Measurements from ENCODE around the gene USP2. TPM values are rescaled to one million over a fixed set of nuclear protein-coding genes. Genes with fewer than 3 reads are reported as not detected.

Gene USP2
- total RNA-seq, 1 experiment from 2014 or later: 3.1 TPM

DNA sequence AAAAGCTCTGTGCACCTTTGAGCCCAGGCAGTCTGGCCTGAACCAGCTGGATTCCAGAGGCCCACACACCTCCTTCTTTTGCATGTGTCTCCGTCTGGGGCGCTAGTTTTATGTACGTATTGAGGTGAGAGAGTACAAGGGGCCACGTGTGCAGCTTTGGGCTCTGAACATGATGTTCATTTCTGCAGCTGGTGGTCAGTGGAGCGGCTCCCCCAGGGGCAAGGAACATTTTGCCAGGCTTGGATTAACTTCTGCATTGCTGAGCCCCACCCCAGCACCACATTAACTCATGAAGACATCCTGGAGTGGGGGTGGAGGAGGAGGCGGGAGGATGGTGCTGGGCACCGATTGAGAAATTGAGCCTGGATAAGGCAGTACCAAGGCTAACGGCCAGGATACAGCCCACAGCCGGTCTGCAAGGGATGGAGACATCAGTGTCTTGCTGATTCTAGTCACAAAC is 13.8 kb downstream of the USP2 start:
- peaks cover 3% of the 10 kb centered on the region; the same call in 1 of the 2 replicates for H3K27me3 ChIP-seq (ENCODE audit: control insufficient read depth, insufficient read depth, low read length)
- no TSS peak for BruUV-seq (replicated peaks)
- no peak overlapping the region for H3K4me3 ChIP-seq (ENCODE audit: low read depth in 2 of 2, low read length in 2 of 2)
- H3K36me3 ChIP-seq (ENCODE audit: control insufficient read depth, insufficient read depth, low read length): no peaks in the 10 kb centered on the region
- intact Hi-C loops (cut with micrococcal nuclease; ENCODE audit: unreplicated experiment): no loop called here
- CTCF ChIA-PET: interaction anchor here (0.5 kb wide), 1 partner anchor 92 kb away, joined by 3 read pairs; no protein-coding TSS in a partner anchor
- H3K4me1 ChIP-seq (ENCODE audit: control insufficient read depth, insufficient read depth, low read length): peaks cover 9% of the 10 kb centered on the region
- no peak overlapping the region for H3K27ac ChIP-seq (ENCODE audit: low read length)
- no peaks in the 10 kb centered on the region for H3K9me3 ChIP-seq (ENCODE audit: control insufficient read depth, insufficient read depth, low read depth, low read length)
- DNase-seq (ENCODE audit: low read depth, low spot score): no peak
- POLR2A ChIA-PET: no interaction called here
- in situ Hi-C loops (cut with HindIII; ENCODE audit: low pct_unique_long_range_greater_than_20kb, low sequenced_read_pairs): no loop called here
- no peak for ATAC-seq
- no peak for TF ChIP-seq TCF7L2 (IDR thresholded peaks at IDR 0.05; ENCODE audit: low read depth, low read length)
- TF ChIP-seq REST (IDR thresholded peaks at IDR 0.05; ENCODE audit: insufficient read depth in 1 of 2, low read depth in 2 of 2, low read length in 1 of 2): no peak
- no peak for TF ChIP-seq POLR2AphosphoS5 (IDR thresholded peaks at IDR 0.05; ENCODE audit: low read depth, low read length)
- TF ChIP-seq, protein P1, sequence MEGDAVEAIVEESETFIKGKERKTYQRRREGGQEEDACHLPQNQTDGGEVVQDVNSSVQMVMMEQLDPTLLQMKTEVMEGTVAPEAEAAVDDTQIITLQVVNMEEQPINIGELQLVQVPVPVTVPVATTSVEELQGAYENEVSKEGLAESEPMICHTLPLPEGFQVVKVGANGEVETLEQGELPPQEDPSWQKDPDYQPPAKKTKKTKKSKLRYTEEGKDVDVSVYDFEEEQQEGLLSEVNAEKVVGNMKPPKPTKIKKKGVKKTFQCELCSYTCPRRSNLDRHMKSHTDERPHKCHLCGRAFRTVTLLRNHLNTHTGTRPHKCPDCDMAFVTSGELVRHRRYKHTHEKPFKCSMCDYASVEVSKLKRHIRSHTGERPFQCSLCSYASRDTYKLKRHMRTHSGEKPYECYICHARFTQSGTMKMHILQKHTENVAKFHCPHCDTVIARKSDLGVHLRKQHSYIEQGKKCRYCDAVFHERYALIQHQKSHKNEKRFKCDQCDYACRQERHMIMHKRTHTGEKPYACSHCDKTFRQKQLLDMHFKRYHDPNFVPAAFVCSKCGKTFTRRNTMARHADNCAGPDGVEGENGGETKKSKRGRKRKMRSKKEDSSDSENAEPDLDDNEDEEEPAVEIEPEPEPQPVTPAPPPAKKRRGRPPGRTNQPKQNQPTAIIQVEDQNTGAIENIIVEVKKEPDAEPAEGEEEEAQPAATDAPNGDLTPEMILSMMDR (IDR thresholded peaks at IDR 0.05): no peak
- TF ChIP-seq SIN3A (IDR thresholded peaks at IDR 0.05; ENCODE audit: borderline replicate concordance, insufficient read depth, low read depth, low read length): no peak

DNA sequence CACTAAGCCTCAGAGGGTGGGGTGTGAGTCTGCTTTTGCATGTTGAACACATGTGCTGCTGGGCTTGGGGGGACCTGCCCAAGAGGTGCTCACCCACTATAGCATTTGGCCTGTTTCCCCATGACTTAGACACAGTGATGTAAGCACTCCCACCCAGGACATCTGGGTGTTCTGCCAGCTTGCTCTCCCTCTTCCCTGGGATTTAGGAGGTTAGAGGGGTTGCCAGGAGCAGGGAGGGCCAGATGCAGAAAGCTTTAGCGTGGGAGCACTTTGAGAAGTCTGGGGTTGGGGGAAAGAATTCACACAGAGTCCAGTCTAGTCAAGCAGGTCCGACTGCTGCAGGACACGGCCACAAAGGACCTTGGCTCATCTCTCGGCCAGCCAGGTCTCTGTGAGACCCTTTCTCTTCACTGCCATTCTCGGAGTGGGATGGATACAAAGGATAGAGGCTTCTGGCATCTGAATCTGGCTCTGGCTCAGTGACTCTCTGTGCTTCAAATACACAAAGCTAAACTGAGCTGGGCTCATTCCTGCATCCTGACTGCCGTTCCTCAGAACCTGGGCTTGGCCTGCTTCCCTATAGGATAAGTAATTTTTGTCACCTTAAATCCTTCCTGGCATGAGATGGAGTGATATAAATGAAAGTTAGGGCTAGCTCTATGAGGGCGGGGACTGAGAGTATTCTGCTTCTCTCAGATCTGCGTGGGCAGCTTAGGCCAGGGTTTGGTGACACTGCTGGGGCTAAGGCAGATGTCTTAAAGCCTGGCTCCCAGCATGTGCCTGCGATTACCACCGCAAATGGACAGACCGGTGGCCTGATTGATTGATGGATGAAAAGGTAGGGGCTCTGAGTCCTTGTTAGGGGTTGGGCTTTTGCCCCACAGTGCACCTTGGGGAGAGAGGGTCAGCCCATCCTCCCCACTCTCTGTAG is 14.5 kb downstream of the USP2 start:
- CTCF ChIA-PET: interaction anchor here (0.5 kb wide), 1 partner anchor 352 kb away, joined by 3 read pairs; no protein-coding TSS in a partner anchor

More for the DNA sequence above, 14.5 kb downstream of the USP2 start:
- no TSS peak for BruUV-seq (replicated peaks)
- Histone ChIP-seq H3K36me3 (ENCODE audit: control insufficient read depth, insufficient read depth, low read length) (no peaks in the 10 kb centered on the region), H3K27ac (ENCODE audit: low read length) (no peak overlapping the region), H3K9me3 (ENCODE audit: control insufficient read depth, insufficient read depth, low read depth, low read length) (no peaks in the 10 kb centered on the region), H3K27me3 (ENCODE audit: control insufficient read depth, insufficient read depth, low read length) (peaks cover 3% of the 10 kb centered on the region; the same call in 1 of the 2 replicates), H3K4me3 (ENCODE audit: low read depth in 2 of 2, low read length in 2 of 2) (no peak overlapping the region), H3K4me1 (ENCODE audit: control insufficient read depth, insufficient read depth, low read length) (peaks cover 16% of the 10 kb centered on the region)
- no peak for TF ChIP-seq POLR2AphosphoS5 (IDR thresholded peaks at IDR 0.05; ENCODE audit: low read depth, low read length)
- no peak for TF ChIP-seq SIN3A (IDR thresholded peaks at IDR 0.05; ENCODE audit: borderline replicate concordance, insufficient read depth, low read depth, low read length)
- no peak for TF ChIP-seq REST (IDR thresholded peaks at IDR 0.05; ENCODE audit: insufficient read depth in 1 of 2, low read depth in 2 of 2, low read length in 1 of 2)
- no peak for TF ChIP-seq TCF7L2 (IDR thresholded peaks at IDR 0.05; ENCODE audit: low read depth, low read length)
- TF ChIP-seq, protein P1 (IDR thresholded peaks at IDR 0.05): no peak
- POLR2A ChIA-PET: no interaction called here
- in situ Hi-C loops (cut with HindIII; ENCODE audit: low pct_unique_long_range_greater_than_20kb, low sequenced_read_pairs): no loop called here
- no peak for DNase-seq (ENCODE audit: low read depth, low spot score)
- ATAC-seq: no peak
- intact Hi-C loops (cut with micrococcal nuclease; ENCODE audit: unreplicated experiment): no loop called here

Data from Panc1 (cell line).